ENCODE measurements around the gene CYP2C19.

DNA sequence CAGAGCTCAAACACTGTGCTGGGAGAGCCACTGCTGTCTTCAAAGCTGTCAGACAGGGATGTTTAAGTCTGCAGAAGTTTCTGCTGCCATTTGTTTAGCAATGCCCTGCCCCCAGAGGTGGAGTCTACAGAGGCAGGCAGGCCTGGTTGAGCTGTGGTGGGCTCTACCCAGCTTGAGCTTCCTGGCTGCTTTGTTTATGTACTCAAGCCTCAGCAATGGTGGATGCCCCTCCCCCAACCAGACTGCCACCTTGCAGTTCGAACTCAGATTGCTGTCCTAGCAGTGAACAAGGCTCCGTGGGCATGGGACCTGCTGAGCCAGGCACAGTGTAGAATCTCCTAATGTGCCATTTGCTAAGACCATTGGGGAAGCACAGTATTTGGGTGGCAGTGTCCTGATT lies 4.6 kb upstream of the CYP2C19 start:
- TF ChIP-seq, protein P1, sequence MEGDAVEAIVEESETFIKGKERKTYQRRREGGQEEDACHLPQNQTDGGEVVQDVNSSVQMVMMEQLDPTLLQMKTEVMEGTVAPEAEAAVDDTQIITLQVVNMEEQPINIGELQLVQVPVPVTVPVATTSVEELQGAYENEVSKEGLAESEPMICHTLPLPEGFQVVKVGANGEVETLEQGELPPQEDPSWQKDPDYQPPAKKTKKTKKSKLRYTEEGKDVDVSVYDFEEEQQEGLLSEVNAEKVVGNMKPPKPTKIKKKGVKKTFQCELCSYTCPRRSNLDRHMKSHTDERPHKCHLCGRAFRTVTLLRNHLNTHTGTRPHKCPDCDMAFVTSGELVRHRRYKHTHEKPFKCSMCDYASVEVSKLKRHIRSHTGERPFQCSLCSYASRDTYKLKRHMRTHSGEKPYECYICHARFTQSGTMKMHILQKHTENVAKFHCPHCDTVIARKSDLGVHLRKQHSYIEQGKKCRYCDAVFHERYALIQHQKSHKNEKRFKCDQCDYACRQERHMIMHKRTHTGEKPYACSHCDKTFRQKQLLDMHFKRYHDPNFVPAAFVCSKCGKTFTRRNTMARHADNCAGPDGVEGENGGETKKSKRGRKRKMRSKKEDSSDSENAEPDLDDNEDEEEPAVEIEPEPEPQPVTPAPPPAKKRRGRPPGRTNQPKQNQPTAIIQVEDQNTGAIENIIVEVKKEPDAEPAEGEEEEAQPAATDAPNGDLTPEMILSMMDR (IDR thresholded peaks at IDR 0.05; ENCODE audit: poor library complexity, severe bottlenecking) = no peak
- TF ChIP-seq EP300 (conservative IDR thresholded peaks at IDR 0.05; ENCODE audit: poor library complexity, severe bottlenecking) = no peak
- TF ChIP-seq SMC3 (conservative IDR thresholded peaks at IDR 0.05; ENCODE audit: poor library complexity) = no peak
- no peak for TF ChIP-seq POLR2AphosphoS5 (IDR thresholded peaks at IDR 0.05)
- no peak for TF ChIP-seq EZH2 (IDR thresholded peaks at IDR 0.05; ENCODE audit: borderline replicate concordance, insufficient read depth, low read length, poor library complexity, severe bottlenecking)

Data from neural cell (in vitro differentiated cells).